Stomach (tissue), 9 donors: ENCODE results near the gene MTHFD2L. TPM values are rescaled to one million over a fixed set of nuclear protein-coding genes. Genes with fewer than 3 reads are reported as not detected.

Experiments
- DNase-seq, 2 donors: peaks; one replicate each; pipeline versions ENCODE4 v3.0.0 to v3.0.0-alpha.2; 2013 to 2019
- H3K27ac ChIP-seq, 5 donors: fragments of 200-600 bp in 4 of 5; sonication (generic) in 4 of 5; one replicate each; pipeline ENCODE4 v1.5.1; 2013 to 2019; ENCODE audit warnings: mild to moderate bottlenecking in 1 of 5, moderate library complexity in 1 of 5
- H3K27me3 ChIP-seq, 3 donors: fragments of 200-600 bp; sonication (generic); one replicate each; pipeline ENCODE4 v1.5.1; 2017 to 2019; ENCODE audit warnings: mixed run types in 1 of 3
- H3K36me3 ChIP-seq, 4 donors: fragments of 200-600 bp; sonication (generic); 1 replicate in 3 of 4; 2 replicates in 1 of 4; pipeline ENCODE4 v1.5.1; 2016 to 2019
- H3K4me1 ChIP-seq, 4 donors: fragments of 200-600 bp; sonication (generic); one replicate each; pipeline ENCODE4 v1.5.1; 2016 to 2019
- H3K4me3 ChIP-seq, 4 donors: fragments of 200-600 bp; sonication (generic) in 3 of 4; one replicate each; pipeline ENCODE4 v1.5.1; 2016 to 2019; ENCODE audit warnings: mild to moderate bottlenecking in 1 of 4
- H3K9me3 ChIP-seq, 4 donors: fragments of 200-600 bp; sonication (generic); one replicate each; pipeline ENCODE4 v1.5.1; 2016 to 2019
- EP300 ChIP-seq: sonication (generic); formaldehyde crosslinking; IDR thresholded peaks from one replicate; pipeline ENCODE4 v1.6.1; 2017; ENCODE audit warnings: antibody characterized with exemption
- POLR2A ChIP-seq, 4 donors: fragments of 450-650 bp; IDR thresholded peaks; one replicate each; pipeline ENCODE4 v1.6.1; 2016; ENCODE audit warnings: antibody characterized with exemption in 4 of 4, control low read depth in 2 of 4, mild to moderate bottlenecking in 1 of 4, moderate library complexity in 1 of 4
- POLR2AphosphoS5 ChIP-seq, 3 donors: sonication (generic); formaldehyde crosslinking; IDR thresholded peaks; one replicate each; pipeline ENCODE4 v1.6.1; 2016; ENCODE audit warnings: antibody characterized with exemption in 3 of 3
- WGBS, 5 donors: extraction: QIAGEN DNeasy Blood & Tissue Kit in 3 of 5; methylation state at CpG; one replicate each; pipeline versions ENCODE4 v1.1.5 to v1.1.7; 2013 to 2018; 5-methylcytosine and 5-hydroxymethylcytosine counted together
- intact Hi-C: fragments of 100-400 bp; cut with DNase I; formaldehyde crosslinking; loops from one replicate; pipeline ENCODE4 v1.15.1; 2023; ENCODE audit warnings: low total_unique reads
- polyA plus RNA-seq, 3 donors: library from polyadenylated mRNA; stranded (reverse); fragments of 200-250 nt; gene quantifications; one replicate each; pipeline ENCODE4 v1.2.3, GENCODE V29; 2013
- total RNA-seq, 5 donors: library from RNA; depleted of rRNA; stranded (reverse); fragments of >200 nt; gene quantifications; one replicate each; pipeline versions ENCODE4 v1.1.0 to v1.2.3, GENCODE V29; 2014 to 2016
- TF ChIP-seq, protein P1 (sequence below), 7 experiments: fragments of 450-650 bp in 4 of 7; fragments of 200-600 bp in 3 of 7; sonication (generic) in 3 of 7; IDR thresholded peaks; one replicate each; pipeline ENCODE4 v1.5.1; 2016 to 2019; ENCODE audit warnings: antibody characterized with exemption in 7 of 7, control low read depth in 2 of 7, mild to moderate bottlenecking in 1 of 7
- donor health status: healthy with polysubstance abuse.
- donor health status: Bipolar disorder and iron deficiency.
- donor health status: healthy.

MTHFD2L gene
- total and polyA plus RNA-seq, 8 donors, result 1.4 to 34.1 (median 8.2) TPM

GRCh38 chr4:74266081-74266480 is 108.2 kb downstream of the MTHFD2L start:
- intact Hi-C loops, result no loop called here
- H3K27ac ChIP-seq, result no peak overlapping the region
- no peaks in the 10 kb centered on the region for H3K9me3 ChIP-seq
- H3K4me3 ChIP-seq, result no peak overlapping the region
- TF ChIP-seq, protein P1, sequence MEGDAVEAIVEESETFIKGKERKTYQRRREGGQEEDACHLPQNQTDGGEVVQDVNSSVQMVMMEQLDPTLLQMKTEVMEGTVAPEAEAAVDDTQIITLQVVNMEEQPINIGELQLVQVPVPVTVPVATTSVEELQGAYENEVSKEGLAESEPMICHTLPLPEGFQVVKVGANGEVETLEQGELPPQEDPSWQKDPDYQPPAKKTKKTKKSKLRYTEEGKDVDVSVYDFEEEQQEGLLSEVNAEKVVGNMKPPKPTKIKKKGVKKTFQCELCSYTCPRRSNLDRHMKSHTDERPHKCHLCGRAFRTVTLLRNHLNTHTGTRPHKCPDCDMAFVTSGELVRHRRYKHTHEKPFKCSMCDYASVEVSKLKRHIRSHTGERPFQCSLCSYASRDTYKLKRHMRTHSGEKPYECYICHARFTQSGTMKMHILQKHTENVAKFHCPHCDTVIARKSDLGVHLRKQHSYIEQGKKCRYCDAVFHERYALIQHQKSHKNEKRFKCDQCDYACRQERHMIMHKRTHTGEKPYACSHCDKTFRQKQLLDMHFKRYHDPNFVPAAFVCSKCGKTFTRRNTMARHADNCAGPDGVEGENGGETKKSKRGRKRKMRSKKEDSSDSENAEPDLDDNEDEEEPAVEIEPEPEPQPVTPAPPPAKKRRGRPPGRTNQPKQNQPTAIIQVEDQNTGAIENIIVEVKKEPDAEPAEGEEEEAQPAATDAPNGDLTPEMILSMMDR (IDR thresholded peaks at IDR 0.05), result no peak
- TF ChIP-seq POLR2AphosphoS5 (IDR thresholded peaks at IDR 0.05), result no peak
- no peak for TF ChIP-seq POLR2A (IDR thresholded peaks at IDR 0.05)
- TF ChIP-seq EP300, result no peak
- DNase-seq, result no peak
- H3K36me3 ChIP-seq, result no peaks in the 10 kb centered on the region
- H3K27me3 ChIP-seq, result no peaks in the 10 kb centered on the region
- H3K4me1 ChIP-seq, result peaks cover 0 to 4% (median 0%) of the 10 kb centered on the region in 4 donors

GRCh38 chr4:74267998-74268606 is 110.2 kb downstream of the MTHFD2L start:
- Histone ChIP-seq H3K4me3 (no peak overlapping the region), H3K27ac (no peak overlapping the region), H3K27me3 (no peaks in the 10 kb centered on the region), H3K36me3 (no peaks in the 10 kb centered on the region), H3K9me3 (no peaks in the 10 kb centered on the region), H3K4me1 (no peaks in the 10 kb centered on the region)
- TF ChIP-seq POLR2AphosphoS5 (IDR thresholded peaks at IDR 0.05), result no peak
- no peak for TF ChIP-seq POLR2A (IDR thresholded peaks at IDR 0.05)
- TF ChIP-seq, protein P1 (IDR thresholded peaks at IDR 0.05), result no peak
- no peak for TF ChIP-seq EP300
- no peak for DNase-seq
- intact Hi-C loops, result no loop called here

GRCh38 chr4:74268643-74269042 is 110.7 kb downstream of the MTHFD2L start:
- intact Hi-C loops, result no loop called here
- no peaks in the 10 kb centered on the region for H3K9me3 ChIP-seq
- H3K27ac ChIP-seq, result no peak overlapping the region
- no peak for TF ChIP-seq EP300
- TF ChIP-seq POLR2A (IDR thresholded peaks at IDR 0.05), result no peak
- TF ChIP-seq, protein P1 (IDR thresholded peaks at IDR 0.05), result no peak
- TF ChIP-seq POLR2AphosphoS5 (IDR thresholded peaks at IDR 0.05), result no peak
- no peaks in the 10 kb centered on the region for H3K4me1 ChIP-seq
- DNase-seq, result no peak
- WGBS, 5 donors, result 80 to 97% (median 89%) methylated on average over 2 of the region's 2 CpGs
- H3K36me3 ChIP-seq, result no peaks in the 10 kb centered on the region
- H3K27me3 ChIP-seq, result no peaks in the 10 kb centered on the region
- no peak overlapping the region for H3K4me3 ChIP-seq

DNA sequence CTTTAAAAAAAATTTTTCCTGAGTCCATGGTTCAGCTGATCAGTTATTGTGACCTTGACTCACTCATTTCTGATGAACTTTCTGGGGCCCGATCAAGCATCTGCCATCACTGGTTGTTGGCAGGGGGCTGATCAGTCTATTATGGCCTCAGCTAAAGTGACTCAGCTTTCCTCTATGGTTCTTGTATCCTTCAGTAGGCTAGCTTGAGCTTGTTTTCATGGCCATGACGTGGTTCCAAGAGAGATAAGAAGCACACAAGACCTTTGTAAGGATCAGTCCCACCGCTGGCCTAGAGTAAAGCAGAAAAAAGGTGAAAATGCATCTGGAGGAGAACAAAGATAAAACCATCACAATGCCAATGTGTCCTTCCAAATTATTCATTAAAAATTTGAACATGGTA is 120.6 kb downstream of the MTHFD2L start:
- Histone ChIP-seq H3K9me3 (no peaks in the 10 kb centered on the region), H3K27ac (no peak overlapping the region), H3K4me1 (no peaks in the 10 kb centered on the region), H3K27me3 (no peaks in the 10 kb centered on the region), H3K4me3 (no peak overlapping the region), H3K36me3 (no peaks in the 10 kb centered on the region)
- intact Hi-C loops, result no loop called here
- 75 to 88% (median 82%) methylated on average over 3 of the region's 3 CpGs for WGBS, 5 donors
- no peak for DNase-seq
- TF ChIP-seq POLR2A (IDR thresholded peaks at IDR 0.05), result no peak
- TF ChIP-seq EP300, result no peak
- no peak for TF ChIP-seq POLR2AphosphoS5 (IDR thresholded peaks at IDR 0.05)
- TF ChIP-seq, protein P1 (IDR thresholded peaks at IDR 0.05), result no peak
